IMR-90 (cell line): ENCODE measurements around the gene ZNF514. TPM values are rescaled to one million over a fixed set of nuclear protein-coding genes. Genes with fewer than 3 reads are reported as not detected.

ENCODE experiments used
- ATAC-seq: fragments of 200-7000 bp; cut with Tn5 transposase; 2 replicates; pipeline ENCODE4 v1.9.1; 2020; ENCODE audit warnings: low read depth, mild to moderate bottlenecking, moderate library complexity
- BruUV-seq: library from RNA; stranded (reverse); fragments of 400-500 nt; replicated peaks from 2 replicates; lab custom pipeline; 2021; lab: Mats Ljungman, UMichigan
- CTCF ChIA-PET: fragments of 300-600 bp; formaldehyde crosslinking; extraction: SDS; loops from one replicate; lab custom pipeline; 2021; ENCODE audit warnings: antibody characterized with exemption; lab: Yijun Ruan, JAX
- POLR2A ChIA-PET: fragments of 300-600 bp; sonication (Branson Sonifier 250); formaldehyde crosslinking; loops from one replicate; lab custom pipeline; 2022; ENCODE audit warnings: antibody characterized with exemption; ENCODE audit not compliant: unreplicated experiment; lab: Charles Lee
- DNase-seq: peaks from one replicate; pipeline ENCODE4 v3.0.0; 2013
- H2AFZ ChIP-seq: replicated peaks from 2 replicates; pipeline ENCODE3; 2013; ENCODE audit warnings: low read length, mild to moderate bottlenecking; ENCODE audit not compliant: poor library complexity
- H2AK5ac ChIP-seq: 2 replicates; pipeline ENCODE4 v1.6.1; 2013; ENCODE audit warnings: low read depth, low read length, inconsistent platforms
- H2AK9ac ChIP-seq: replicated peaks from 2 replicates; pipeline ENCODE3; 2013; ENCODE audit warnings: mild to moderate bottlenecking, low read depth, low read length, moderate library complexity; ENCODE audit not compliant: poor library complexity
- H2BK120ac ChIP-seq: 2 replicates; pipeline ENCODE4 v1.6.1; 2013; ENCODE audit warnings: low read depth, low read length, inconsistent platforms
- H2BK15ac ChIP-seq: 3 replicates; pipeline ENCODE4 v1.6.1; 2013; ENCODE audit warnings: low read depth, low read length, inconsistent platforms
- H2BK20ac ChIP-seq: 2 replicates; pipeline ENCODE4 v1.6.1; 2013; ENCODE audit warnings: low read depth, mild to moderate bottlenecking, inconsistent platforms, low read length, moderate library complexity
- H2BK5ac ChIP-seq: 2 replicates; pipeline ENCODE4 v1.6.1; 2013; ENCODE audit warnings: mild to moderate bottlenecking, low read depth, low read length, inconsistent platforms; ENCODE audit not compliant: poor library complexity, severe bottlenecking
- H3K14ac ChIP-seq: replicated peaks from 2 replicates; pipeline ENCODE4 v1.6.1; 2013; ENCODE audit warnings: low read depth, low read length, inconsistent platforms
- H3K18ac ChIP-seq: 2 replicates; pipeline ENCODE4 v1.6.1; 2013; ENCODE audit warnings: low read depth, low read length, control low read depth
- H3K23ac ChIP-seq: 2 replicates; pipeline ENCODE4 v1.6.1; 2013; ENCODE audit warnings: low read depth, low read length, inconsistent platforms
- H3K27ac ChIP-seq: 2 replicates; pipeline ENCODE4 v1.5.1; 2013; ENCODE audit warnings: mild to moderate bottlenecking, control low read depth, low read length; ENCODE audit not compliant: insufficient read depth
- H3K27me3 ChIP-seq: 2 replicates; pipeline ENCODE4 v1.6.1; 2013; ENCODE audit warnings: low read length; ENCODE audit not compliant: control insufficient read depth, insufficient read depth
- H3K36me3 ChIP-seq: 2 replicates; pipeline ENCODE4 v1.6.1; 2013; ENCODE audit warnings: low read length, mixed read lengths; ENCODE audit not compliant: control insufficient read depth, insufficient read depth
- H3K4ac ChIP-seq: 2 replicates; pipeline ENCODE4 v1.6.1; 2013; ENCODE audit warnings: low read depth, low read length, inconsistent platforms
- H3K4me1 ChIP-seq: 2 replicates; pipeline ENCODE4 v1.6.1; 2013; ENCODE audit warnings: low read length, mixed read lengths; ENCODE audit not compliant: control insufficient read depth, insufficient read depth
- H3K4me2 ChIP-seq: 2 replicates; pipeline ENCODE4 v1.6.1; 2013; ENCODE audit warnings: low read depth, mild to moderate bottlenecking, control low read depth, low read length, moderate library complexity
- H3K4me3 ChIP-seq: 2 replicates; pipeline ENCODE4 v1.5.1; 2013; ENCODE audit warnings: low read depth, mild to moderate bottlenecking, control low read depth, low read length, moderate library complexity; ENCODE audit not compliant: insufficient read depth
- H3K56ac ChIP-seq: 2 replicates; pipeline ENCODE4 v1.6.1; 2013; ENCODE audit warnings: low read length, inconsistent platforms; ENCODE audit not compliant: insufficient read depth; ENCODE audit errors: extremely low read depth
- H3K79me1 ChIP-seq, 2 experiments: 2 replicates each; pipeline ENCODE4 v1.6.1; 2013; ENCODE audit warnings: low read length in 2 of 2, inconsistent platforms in 1 of 2, low read depth in 1 of 2
- H3K9ac ChIP-seq: 2 replicates; pipeline ENCODE4 v1.6.1; 2013; ENCODE audit warnings: low read depth, low read length, control low read depth
- H3K9me1 ChIP-seq: 2 replicates; pipeline ENCODE4 v1.6.1; 2013; ENCODE audit warnings: low read length, inconsistent platforms; ENCODE audit not compliant: insufficient read depth
- H3K9me3 ChIP-seq: 2 replicates; pipeline ENCODE4 v1.6.1; 2013; ENCODE audit warnings: low read length; ENCODE audit not compliant: control insufficient read depth, insufficient read depth
- H4K20me1 ChIP-seq: 2 replicates; pipeline ENCODE4 v1.6.1; 2013; ENCODE audit warnings: low read length, inconsistent platforms; ENCODE audit not compliant: insufficient read depth
- H4K5ac ChIP-seq: 2 replicates; pipeline ENCODE4 v1.6.1; 2013; ENCODE audit warnings: mild to moderate bottlenecking, low read depth, low read length, control low read depth
- H4K8ac ChIP-seq, 2 experiments: 2 replicates each; pipeline ENCODE4 v1.6.1; 2013; ENCODE audit warnings: low read depth in 2 of 2, low read length in 2 of 2, control low read depth in 1 of 2, inconsistent platforms in 1 of 2
- H4K91ac ChIP-seq: 2 replicates; pipeline ENCODE4 v1.6.1; 2013; ENCODE audit warnings: low read depth, low read length, inconsistent platforms; ENCODE audit not compliant: insufficient read depth
- MAZ ChIP-seq: IDR thresholded peaks from 2 replicates; pipeline ENCODE4 v1.6.1; 2012; ENCODE audit warnings: low read depth, mild to moderate bottlenecking, low read length, improper control_type of control experiment, moderate library complexity, borderline replicate concordance
- RCOR1 ChIP-seq: IDR thresholded peaks from 2 replicates; pipeline ENCODE4 v1.6.1; 2012; ENCODE audit warnings: mild to moderate bottlenecking, low read length, improper control_type of control experiment; ENCODE audit not compliant: insufficient replicate concordance
- SMC3 ChIP-seq: fragments of 150-350 bp; IDR thresholded peaks from 2 replicates; pipeline ENCODE4 v1.6.1; 2016; ENCODE audit warnings: low read depth, mild to moderate bottlenecking, antibody characterized with exemption, low read length, moderate library complexity
- WGBS, 2 experiments: methylation state at CpG; one replicate each; pipeline versions ENCODE4 v1.1.5 to v1.1.7; 2013; ENCODE audit warnings: missing lambda C conversion rate in 2 of 2; ENCODE audit not compliant: insufficient read length in 1 of 2; ENCODE audit errors: extremely low coverage in 2 of 2; 5-methylcytosine and 5-hydroxymethylcytosine counted together
- dilution Hi-C: fragments of 300-500 bp; cut with HindIII; formaldehyde crosslinking; loops from one replicate; pipeline ENCODE4 v1.14.3; 2018; ENCODE audit warnings: low sequenced_read_pairs; ENCODE audit not compliant: unreplicated experiment
- in situ Hi-C: fragments of 300-500 bp; cut with MboI; formaldehyde crosslinking; loops from 3 replicates; pipeline ENCODE4 v1.14.3; 2019; ENCODE audit warnings: low sequenced_read_pairs, inconsistent platforms, mixed read lengths
- intact Hi-C: fragments of 100-400 bp; cut with micrococcal nuclease; formaldehyde crosslinking; loops from 2 replicates; pipeline ENCODE4 v1.10.0; 2022
- polyA plus RNA-seq, 3 experiments: library from polyadenylated mRNA; depleted of rRNA; stranded (reverse); fragments of >200 nt; gene quantifications; 2 replicates each; pipeline ENCODE4 v1.2.3, GENCODE V29; 2012; ENCODE audit warnings: low replicate concordance in 1 of 3
- total RNA-seq: library from RNA; depleted of rRNA; stranded (reverse); fragments of >200 nt; gene quantifications from 2 replicates; pipeline ENCODE4 v1.2.3, GENCODE V29; 2012

Gene ZNF514
- total and polyA plus RNA-seq, 2 of the 4 experiments (the other 2 are of a cell fraction), result 5.3 to 6.5 TPM

DNA sequence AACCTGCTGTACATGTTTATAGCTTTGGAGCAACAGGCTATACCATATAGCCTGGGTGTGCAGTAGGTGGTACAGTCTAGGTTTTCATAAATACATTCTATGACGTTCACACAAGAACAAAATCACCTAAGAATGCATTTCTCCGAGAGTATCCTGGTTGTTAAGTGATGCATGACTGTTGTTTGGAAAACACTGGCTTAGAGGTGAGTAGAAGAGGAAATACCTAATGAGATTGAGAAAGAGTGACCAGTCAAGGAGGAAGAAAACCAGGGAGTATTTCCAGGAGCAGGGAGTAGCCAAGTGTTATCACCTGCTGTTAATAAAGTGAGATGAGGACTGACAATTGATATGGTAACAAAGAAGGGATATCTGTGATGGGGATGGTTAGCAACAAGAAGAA, 44.7 kb upstream of the ZNF514 start:
- Histone ChIP-seq H3K56ac (no peak overlapping the region), H3K4me3 (no peak overlapping the region), H3K9me3 (peaks cover 4% of the 10 kb centered on the region; the same call in 1 of the 2 replicates), H3K4me2 (no peak overlapping the region), H2BK120ac (no peak overlapping the region), H3K4ac (no peak overlapping the region), H2AK5ac (no peak overlapping the region), H2AK9ac (no peak overlapping the region), H4K8ac (no peak overlapping the region), H3K4me1 (no peaks in the 10 kb centered on the region), H3K79me1 (peaks cover 0 to 4% of the 10 kb centered on the region in 2 experiments; a peak in 1 of 4 replicates), H3K23ac (no peak overlapping the region), H4K20me1 (no peaks in the 10 kb centered on the region), H2BK5ac (no peak overlapping the region), H3K9me1 (no peaks in the 10 kb centered on the region), H2AFZ (no peak overlapping the region), H3K27ac (no peak overlapping the region), H3K36me3 (peaks cover 5% of the 10 kb centered on the region), H4K5ac (no peak overlapping the region), H2BK20ac (no peak overlapping the region), H3K27me3 (no peaks in the 10 kb centered on the region; the same call in 1 of the 2 replicates), H4K91ac (no peak overlapping the region), H3K14ac (no peak overlapping the region), H2BK15ac (no peak overlapping the region), H3K9ac (no peak overlapping the region), H3K18ac (no peak overlapping the region)
- in situ Hi-C loops (no loop called here), dilution Hi-C loops (no loop called here), intact Hi-C loops (no loop called here)
- TF ChIP-seq SMC3, result no peak
- TF ChIP-seq MAZ, result no peak
- no peak for TF ChIP-seq RCOR1
- WGBS, 2 experiments, result no CpG with 5 or more reads among the region's 2 CpGs
- no TSS peak for BruUV-seq
- ChIA-PET POLR2A (no interaction called here), CTCF (no interaction called here)
- DNase-seq, result no peak
- ATAC-seq, result no peak
